ENCODE results near the gene CADM2.

CADM2 gene

GRCh38 chr3:85781806-85782205, 823.0 kb downstream of the CADM2 start:
- Histone ChIP-seq H4K20me1 (ENCODE audit: insufficient read depth) (no peaks in the 10 kb centered on the region), H3K79me2 (ENCODE audit: insufficient read depth, low read depth) (no peaks in the 10 kb centered on the region), H3K27ac (no peak overlapping the region), H3K9ac (no peak overlapping the region), H3K27me3 (ENCODE audit: insufficient read depth, low read depth) (no peaks in the 10 kb centered on the region), H3K4me2 (no peak overlapping the region), H3K4me3 (IDR thresholded peaks at IDR 0.05; ENCODE audit: insufficient read depth, low read depth, low read length) (no peak overlapping the region), H3K36me3 (ENCODE audit: insufficient read depth) (no peaks in the 10 kb centered on the region), H2AFZ (ENCODE audit: low read depth) (no peak overlapping the region), H3K4me1 (ENCODE audit: low read depth, poor library complexity, severe bottlenecking) (no peaks in the 10 kb centered on the region)
- TF ChIP-seq CTCF (conservative IDR thresholded peaks at IDR 0.05; ENCODE audit: low read depth, low read length): no peak

- no peak for TF ChIP-seq CTCF (conservative IDR thresholded peaks at IDR 0.05; ENCODE audit: low read depth, low read length)
- no peaks in the 10 kb centered on the region for H3K36me3 ChIP-seq (ENCODE audit: insufficient read depth)
Observed at GRCh38 chr3:85783291-85783690, 824.5 kb downstream of the CADM2 start.

GRCh38 chr3:85785766-85786165, 827.0 kb downstream of the CADM2 start:
- H3K4me1 ChIP-seq (ENCODE audit: low read depth, poor library complexity, severe bottlenecking): no peaks in the 10 kb centered on the region
- H3K4me2 ChIP-seq: no peak overlapping the region
- no peak for TF ChIP-seq CTCF (conservative IDR thresholded peaks at IDR 0.05; ENCODE audit: low read depth, low read length)
- H3K9ac ChIP-seq: no peak overlapping the region
- no peaks in the 10 kb centered on the region for H3K79me2 ChIP-seq (ENCODE audit: insufficient read depth, low read depth)
- no peak overlapping the region for H2AFZ ChIP-seq (ENCODE audit: low read depth)
- no peak overlapping the region for H3K27ac ChIP-seq
- no peaks in the 10 kb centered on the region for H3K36me3 ChIP-seq (ENCODE audit: insufficient read depth)
- no peaks in the 10 kb centered on the region for H4K20me1 ChIP-seq (ENCODE audit: insufficient read depth)
- no peak overlapping the region for H3K4me3 ChIP-seq (IDR thresholded peaks at IDR 0.05; ENCODE audit: insufficient read depth, low read depth, low read length)
- H3K27me3 ChIP-seq (ENCODE audit: insufficient read depth, low read depth): no peaks in the 10 kb centered on the region

More at GRCh38 chr3:85783291-85783690, 824.5 kb downstream of the CADM2 start:
- no peaks in the 10 kb centered on the region for H3K4me1 ChIP-seq (ENCODE audit: low read depth, poor library complexity, severe bottlenecking)
- H4K20me1 ChIP-seq (ENCODE audit: insufficient read depth): no peaks in the 10 kb centered on the region
- H3K79me2 ChIP-seq (ENCODE audit: insufficient read depth, low read depth): no peaks in the 10 kb centered on the region
- H3K9ac ChIP-seq: no peak overlapping the region
- H3K4me2 ChIP-seq: no peak overlapping the region
- no peak overlapping the region for H3K27ac ChIP-seq
- H3K4me3 ChIP-seq (IDR thresholded peaks at IDR 0.05; ENCODE audit: insufficient read depth, low read depth, low read length): no peak overlapping the region
- no peaks in the 10 kb centered on the region for H3K27me3 ChIP-seq (ENCODE audit: insufficient read depth, low read depth)
- no peak overlapping the region for H2AFZ ChIP-seq (ENCODE audit: low read depth)

DNA sequence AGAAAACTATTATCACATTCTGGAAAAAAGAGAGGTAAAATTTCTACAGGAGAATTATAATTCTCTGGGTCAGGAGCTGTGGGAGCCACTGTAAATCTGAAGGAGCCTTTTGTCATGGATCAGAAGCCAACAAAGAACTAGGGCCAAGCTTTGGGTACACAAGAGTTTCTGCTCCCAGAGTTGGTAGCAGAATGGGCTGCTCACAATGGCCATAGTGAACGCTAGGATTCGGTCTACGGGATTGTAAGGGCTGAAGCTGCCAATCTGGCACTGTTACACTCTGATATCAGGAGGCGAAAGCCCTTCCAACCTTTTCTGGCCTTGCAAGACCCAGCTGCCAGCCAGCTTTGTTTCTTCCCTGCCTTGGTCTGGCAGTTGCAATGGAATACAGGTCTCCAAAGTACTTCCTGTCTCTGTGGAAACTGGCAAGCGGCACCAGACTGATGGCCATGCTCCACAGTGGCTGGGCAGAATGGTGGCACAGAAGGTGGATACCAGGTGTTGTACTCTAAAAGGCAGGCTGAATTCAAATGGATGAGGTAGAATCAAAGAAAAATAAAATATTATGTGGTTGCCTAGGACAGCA, 831.7 kb downstream of the CADM2 start:
- no peaks in the 10 kb centered on the region for H3K4me1 ChIP-seq (ENCODE audit: low read depth, poor library complexity, severe bottlenecking)
- H3K27ac ChIP-seq: no peak overlapping the region
- no peaks in the 10 kb centered on the region for H3K79me2 ChIP-seq (ENCODE audit: insufficient read depth, low read depth)
- no peak for TF ChIP-seq CTCF (conservative IDR thresholded peaks at IDR 0.05; ENCODE audit: low read depth, low read length)
- no peak overlapping the region for H3K4me2 ChIP-seq
- no peak overlapping the region for H3K9ac ChIP-seq
- H3K4me3 ChIP-seq (IDR thresholded peaks at IDR 0.05; ENCODE audit: insufficient read depth, low read depth, low read length): no peak overlapping the region
- H3K27me3 ChIP-seq (ENCODE audit: insufficient read depth, low read depth): no peaks in the 10 kb centered on the region
- H3K36me3 ChIP-seq (ENCODE audit: insufficient read depth): no peaks in the 10 kb centered on the region
- H2AFZ ChIP-seq (ENCODE audit: low read depth): no peak overlapping the region
- no peaks in the 10 kb centered on the region for H4K20me1 ChIP-seq (ENCODE audit: insufficient read depth)

Measured in KMS-11 (cell line).